Choroid plexus epithelial cell (primary cell): ENCODE measurements around the gene PRKN.

Source experiments
- DNase-seq: peaks from one replicate; pipeline ENCODE4 v3.0.0-alpha.2; 2010; ENCODE audit warnings: low read depth
- H3K4me3 ChIP-seq: 2 replicates; pipeline ENCODE4 v1.5.1; 2011; ENCODE audit warnings: low read depth, mild to moderate bottlenecking, control low read depth, low read length, moderate library complexity
- CTCF ChIP-seq: conservative IDR thresholded peaks from 2 replicates; pipeline ENCODE4 v1.5.1; 2011; ENCODE audit warnings: low read depth, mild to moderate bottlenecking, control low read depth, inconsistent platforms, low read length, moderate library complexity

Gene PRKN

GRCh38 chr6:162698440-162698839, 29.1 kb downstream of the PRKN start:
- DNase-seq = no peak
- no peak overlapping the region for H3K4me3 ChIP-seq
- TF ChIP-seq CTCF = no peak

- no peak overlapping the region for H3K4me3 ChIP-seq
- no peak for DNase-seq
- no peak for TF ChIP-seq CTCF
Measured at GRCh38 chr6:162697872-162698403, 29.6 kb downstream of the PRKN start.

DNA sequence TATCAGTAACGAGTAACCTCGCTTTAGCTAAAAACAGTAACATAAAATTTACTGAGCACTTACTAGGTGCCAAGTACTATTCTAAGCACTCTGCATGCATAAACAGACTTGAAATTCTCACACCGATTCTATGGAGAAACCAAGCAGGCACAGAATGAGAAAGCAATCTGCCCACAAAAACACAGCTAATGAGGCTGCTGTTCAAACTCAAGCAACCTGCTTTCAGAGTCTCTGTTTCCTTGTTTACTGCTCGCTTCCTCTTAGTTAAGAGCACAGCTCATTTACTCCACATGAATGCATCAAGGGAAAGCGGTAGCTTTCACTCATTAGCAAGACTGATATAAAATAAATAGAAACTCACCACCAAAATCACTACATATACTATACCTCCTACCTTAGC, 37.4 kb downstream of the PRKN start:
- H3K4me3 ChIP-seq = no peak overlapping the region
- no peak for DNase-seq
- TF ChIP-seq CTCF = no peak

GRCh38 chr6:162688751-162689345, 38.7 kb downstream of the PRKN start:
- DNase-seq = no peak
- no peak for TF ChIP-seq CTCF
- no peak overlapping the region for H3K4me3 ChIP-seq

- DNase-seq = no peak
- no peak for TF ChIP-seq CTCF
- H3K4me3 ChIP-seq = no peak overlapping the region
Measured at GRCh38 chr6:162685586-162685985, 42.0 kb downstream of the PRKN start.

- DNase-seq = no peak
- no peak for TF ChIP-seq CTCF
- no peak overlapping the region for H3K4me3 ChIP-seq
Measured at GRCh38 chr6:162684961-162685360, 42.6 kb downstream of the PRKN start.

GRCh38 chr6:162684052-162684451, 43.5 kb downstream of the PRKN start:
- no peak for DNase-seq
- no peak overlapping the region for H3K4me3 ChIP-seq
- no peak for TF ChIP-seq CTCF
